Uterus (tissue), 4 donors: ENCODE data around the gene MAP4K3. TPM values are rescaled to one million over a fixed set of nuclear protein-coding genes. Genes with fewer than 3 reads are reported as not detected.

Experiments
- DNase-seq, 2 donors: peaks; one replicate each; pipeline ENCODE4 v3.0.0-alpha.2; 2019 to 2020
- H3K27ac ChIP-seq, 2 donors: fragments of 200-600 bp; sonication (generic); 1 replicate in 1 of 2; 2 replicates in 1 of 2; pipeline ENCODE4 v1.5.1; 2016 to 2018
- H3K27me3 ChIP-seq, 2 donors: fragments of 200-600 bp; sonication (generic); one replicate each; pipeline ENCODE4 v1.5.1; 2018 to 2019; ENCODE audit warnings: control low read depth in 1 of 2
- H3K36me3 ChIP-seq, 2 donors: fragments of 200-600 bp; sonication (generic); one replicate each; pipeline ENCODE4 v1.5.1; 2019; ENCODE audit warnings: control low read depth in 1 of 2
- H3K4me1 ChIP-seq, 2 donors: fragments of 200-600 bp; sonication (generic); one replicate each; pipeline ENCODE4 v1.5.1; 2018 to 2019; ENCODE audit warnings: control low read depth in 1 of 2
- H3K4me3 ChIP-seq, 2 donors: fragments of 200-600 bp; sonication (generic); 1 replicate in 1 of 2; 2 replicates in 1 of 2; pipeline ENCODE4 v1.5.1; 2018 to 2019; ENCODE audit warnings: mild to moderate bottlenecking in 1 of 2
- H3K9me3 ChIP-seq, 2 donors: fragments of 200-600 bp; sonication (generic); one replicate each; pipeline ENCODE4 v1.5.1; 2019; ENCODE audit warnings: control low read depth in 1 of 2
- CTCF ChIP-seq, 4 experiments: fragments of 200-600 bp in 2 of 4; fragments of 450-650 bp in 2 of 4; sonication (generic) in 2 of 4; IDR thresholded peaks; one replicate each; pipeline ENCODE4 v1.5.1; 2016 to 2019; ENCODE audit warnings: antibody characterized with exemption in 4 of 4, mild to moderate bottlenecking in 2 of 4, moderate library complexity in 1 of 4
- POLR2A ChIP-seq, 2 donors: fragments of 450-650 bp; IDR thresholded peaks; one replicate each; pipeline ENCODE4 v1.6.1; 2016; ENCODE audit warnings: antibody characterized with exemption in 2 of 2, mild to moderate bottlenecking in 1 of 2, moderate library complexity in 1 of 2
- intact Hi-C: fragments of 100-400 bp; cut with DNase I; formaldehyde crosslinking; loops from one replicate; pipeline ENCODE4 v1.15.1; 2023; ENCODE audit warnings: low total_unique reads
- total RNA-seq, 4 donors: library from RNA; depleted of rRNA in 3 of 4; stranded (reverse); fragments of >200 nt in 3 of 4; gene quantifications; one replicate each; pipeline versions ENCODE4 v1.1.0 to v1.2.4, GENCODE V29; 2014 to 2023
- donor health status: DM: yes; HTN: yes; CAD: no.

MAP4K3 gene
- total RNA-seq, 4 donors from 2014 or later, result 31.5 to 110 (median 72.3) TPM

GRCh38 chr2:39475006-39475405 is 37.9 kb upstream of the MAP4K3 start:
- Histone ChIP-seq H3K36me3 (no peaks in the 10 kb centered on the region), H3K27me3 (no peaks in the 10 kb centered on the region), H3K4me1 (no peaks in the 10 kb centered on the region), H3K27ac (no peak overlapping the region), H3K9me3 (no peaks in the 10 kb centered on the region), H3K4me3 (no peak overlapping the region)
- DNase-seq, result no peak
- intact Hi-C loops, result no loop called here
- TF ChIP-seq POLR2A (IDR thresholded peaks at IDR 0.05) (no peak), CTCF (IDR thresholded peaks at IDR 0.05) (no peak)

GRCh38 chr2:39470580-39470979 is 33.5 kb upstream of the MAP4K3 start:
- H3K27ac ChIP-seq, result peak overlapping the region in 1 of 2 donors; percentile 55
- H3K36me3 ChIP-seq, result no peaks in the 10 kb centered on the region
- H3K27me3 ChIP-seq, result no peaks in the 10 kb centered on the region
- H3K9me3 ChIP-seq, result no peaks in the 10 kb centered on the region
- H3K4me1 ChIP-seq, result peaks cover 0 to 8% of the 10 kb centered on the region in 2 donors
- TF ChIP-seq CTCF (IDR thresholded peaks at IDR 0.05) (no peak), POLR2A (IDR thresholded peaks at IDR 0.05) (no peak)
- intact Hi-C loops, result no loop called here
- no peak overlapping the region for H3K4me3 ChIP-seq
- DNase-seq, result no peak

GRCh38 chr2:39469807-39470206 is 32.7 kb upstream of the MAP4K3 start:
- Histone ChIP-seq H3K27me3 (no peaks in the 10 kb centered on the region), H3K4me3 (no peak overlapping the region), H3K9me3 (no peaks in the 10 kb centered on the region), H3K4me1 (peaks cover 0 to 8% of the 10 kb centered on the region in 2 donors), H3K36me3 (no peaks in the 10 kb centered on the region), H3K27ac (peak overlapping the region; percentile 55 to 57)
- TF ChIP-seq CTCF (IDR thresholded peaks at IDR 0.05) (no peak), POLR2A (IDR thresholded peaks at IDR 0.05) (no peak)
- intact Hi-C loops, result no loop called here
- DNase-seq, result no peak

GRCh38 chr2:39468579-39469451 is 31.7 kb upstream of the MAP4K3 start:
- no peaks in the 10 kb centered on the region for H3K9me3 ChIP-seq
- DNase-seq, result peak in 1 of 2 donors; percentile 24
- H3K4me1 ChIP-seq, result peaks cover 0 to 8% of the 10 kb centered on the region in 2 donors
- intact Hi-C loops, result no loop called here
- no peaks in the 10 kb centered on the region for H3K27me3 ChIP-seq
- H3K27ac ChIP-seq, result peak overlapping the region; percentile 55 to 57
- H3K4me3 ChIP-seq, result no peak overlapping the region
- no peaks in the 10 kb centered on the region for H3K36me3 ChIP-seq
- TF ChIP-seq POLR2A (IDR thresholded peaks at IDR 0.05), result no peak

- Histone ChIP-seq H3K27me3 (no peaks in the 10 kb centered on the region), H3K4me1 (peaks cover 0 to 8% of the 10 kb centered on the region in 2 donors), H3K4me3 (no peak overlapping the region), H3K27ac (no peak overlapping the region), H3K36me3 (no peaks in the 10 kb centered on the region), H3K9me3 (no peaks in the 10 kb centered on the region)
- DNase-seq, result no peak
- intact Hi-C loops, result no loop called here
- TF ChIP-seq CTCF (IDR thresholded peaks at IDR 0.05) (no peak), POLR2A (IDR thresholded peaks at IDR 0.05) (no peak)
Observed at GRCh38 chr2:39466311-39466710, 29.2 kb upstream of the MAP4K3 start.
